CD4-positive, alpha-beta T cell treated with Interleukin-15 for 4 hours (primary cell): ENCODE results near the gene DCN.

Experiments used
- DNase-seq: peaks from one replicate; pipeline ENCODE4 v3.0.0-alpha.2; 2020; ENCODE audit warnings: low spot score

DCN gene

GRCh38 chr12:91185421-91185820 lies 2.8 kb upstream of the DCN start:
- DNase-seq: no peak

- no peak for DNase-seq
Measured at GRCh38 chr12:91183551-91183950, 934 bp upstream of the DCN start.

GRCh38 chr12:91180582-91181395 lies 1.8 kb downstream of the DCN start:
- no peak for DNase-seq

GRCh38 chr12:91179966-91180561 lies 2.6 kb downstream of the DCN start:
- no peak for DNase-seq

- no peak for DNase-seq
Measured at GRCh38 chr12:91179315-91179714, 3.3 kb downstream of the DCN start.

- DNase-seq: no peak
Measured at GRCh38 chr12:91178781-91179180, 3.8 kb downstream of the DCN start.

- DNase-seq: no peak
Measured at GRCh38 chr12:91178139-91178561, 4.5 kb downstream of the DCN start.

- no peak for DNase-seq
Measured at GRCh38 chr12:91177381-91177780, 5.2 kb downstream of the DCN start.

- no peak for DNase-seq
Measured at GRCh38 chr12:91176915-91177314, 5.7 kb downstream of the DCN start.

- no peak for DNase-seq
Measured at GRCh38 chr12:91176358-91176757, 6.3 kb downstream of the DCN start.

GRCh38 chr12:91173124-91173523 lies 9.5 kb downstream of the DCN start:
- DNase-seq: no peak

GRCh38 chr12:91172096-91172495 lies 10.5 kb downstream of the DCN start:
- no peak for DNase-seq

GRCh38 chr12:91171476-91171875 lies 11.1 kb downstream of the DCN start:
- DNase-seq: no peak

GRCh38 chr12:91163116-91163515 lies 19.5 kb downstream of the DCN start:
- DNase-seq: no peak

- no peak for DNase-seq
Measured at GRCh38 chr12:91161009-91161408, 21.6 kb downstream of the DCN start.

GRCh38 chr12:91155990-91156389 lies 26.6 kb downstream of the DCN start:
- no peak for DNase-seq

- DNase-seq: no peak
Measured at GRCh38 chr12:91154131-91154530, 28.5 kb downstream of the DCN start.

- DNase-seq: no peak
Measured at GRCh38 chr12:91144053-91144452, 38.6 kb downstream of the DCN start.

- DNase-seq: no peak
Measured at GRCh38 chr12:91143206-91143605, 39.4 kb downstream of the DCN start.

GRCh38 chr12:91142221-91142631 lies 40.4 kb downstream of the DCN start:
- DNase-seq: no peak

- no peak for DNase-seq
Measured at GRCh38 chr12:91140026-91140931, 42.3 kb downstream of the DCN start.

GRCh38 chr12:91139286-91139685 lies 43.3 kb downstream of the DCN start:
- DNase-seq: no peak
